Lung (tissue), 12 donors: ENCODE measurements around the gene GPR137. TPM values are rescaled to one million over a fixed set of nuclear protein-coding genes. Genes with fewer than 3 reads are reported as not detected.

Experiments
- ATAC-seq: fragments of 200-7000 bp; cut with Tn5 transposase; one replicate; pipeline ENCODE4 v1.9.1; 2020; ENCODE audit warnings: moderate number of reproducible peaks; ENCODE audit not compliant: insufficient read depth, low FRiP score
- DNase-seq, 3 donors: peaks; one replicate each; pipeline ENCODE4 v3.0.0-alpha.2; 2013 to 2017
- H3K27ac ChIP-seq, 2 donors: one replicate each; pipeline ENCODE4 v1.5.1; 2013; ENCODE audit warnings: mild to moderate bottlenecking in 2 of 2, moderate library complexity in 2 of 2, control low read depth in 1 of 2, inconsistent platforms in 1 of 2, low read depth in 1 of 2, low read length in 1 of 2
- H3K27me3 ChIP-seq, 3 donors: one replicate each; pipeline ENCODE4 v1.5.1; 2013; ENCODE audit warnings: low read length in 2 of 3; ENCODE audit not compliant: control insufficient read depth in 3 of 3, insufficient read depth in 3 of 3
- H3K36me3 ChIP-seq, 4 donors: one replicate each; pipeline ENCODE4 v1.5.1; 2013; ENCODE audit warnings: low read length in 4 of 4, mild to moderate bottlenecking in 1 of 4, moderate library complexity in 1 of 4; ENCODE audit not compliant: control insufficient read depth in 4 of 4, insufficient read depth in 4 of 4
- H3K4me1 ChIP-seq, 5 donors: one replicate each; pipeline ENCODE4 v1.5.1; 2013; ENCODE audit warnings: low read length in 5 of 5, mild to moderate bottlenecking in 2 of 5, moderate library complexity in 1 of 5; ENCODE audit not compliant: control insufficient read depth in 5 of 5, insufficient read depth in 5 of 5
- H3K4me3 ChIP-seq: one replicate; pipeline ENCODE4 v1.5.1; 2013; ENCODE audit warnings: mild to moderate bottlenecking, control low read depth, moderate library complexity
- H3K9ac ChIP-seq, 2 donors: one replicate each; pipeline ENCODE4 v1.5.1; 2013; ENCODE audit warnings: low read length in 2 of 2, control low read depth in 1 of 2; ENCODE audit not compliant: insufficient read depth in 1 of 2
- H3K9me3 ChIP-seq, 4 donors: one replicate each; pipeline ENCODE4 v1.5.1; 2013; ENCODE audit warnings: low read length in 3 of 4, mild to moderate bottlenecking in 1 of 4, moderate library complexity in 1 of 4; ENCODE audit not compliant: control insufficient read depth in 4 of 4, insufficient read depth in 3 of 4
- WGBS, 2 donors: extraction: QIAGEN DNeasy Blood & Tissue Kit; methylation state at CpG; one replicate each; pipeline ENCODE4 v1.1.7; 2013; 5-methylcytosine and 5-hydroxymethylcytosine counted together
- polyA plus RNA-seq, 2 donors: library from polyadenylated mRNA; stranded (reverse); fragments of 200-250 nt; gene quantifications; one replicate each; pipeline ENCODE4 v1.2.1, GENCODE V29; 2013
- total RNA-seq, 2 donors: library from RNA; depleted of rRNA in 1 of 2; stranded (reverse); fragments of >200 nt in 1 of 2; gene quantifications; one replicate each; pipeline ENCODE4 v1.2.1, GENCODE V29; 2014 to 2021
- TF ChIP-seq, protein P1 (sequence below): IDR thresholded peaks from 2 replicates; pipeline ENCODE4 v1.5.1; 2012; ENCODE audit warnings: mild to moderate bottlenecking; ENCODE audit errors: control extremely low read depth, extremely low read depth
- donor health status: control.
- donor health status: control.
- donor health status: Bipolar disorder and iron deficiency.
- donor health status: healthy.
- donor health status: DM: yes; HTN: yes; CAD: no.

Gene GPR137
- total and polyA plus RNA-seq, 4 donors: 14.5 to 59.1 (median 27.5) TPM

DNA sequence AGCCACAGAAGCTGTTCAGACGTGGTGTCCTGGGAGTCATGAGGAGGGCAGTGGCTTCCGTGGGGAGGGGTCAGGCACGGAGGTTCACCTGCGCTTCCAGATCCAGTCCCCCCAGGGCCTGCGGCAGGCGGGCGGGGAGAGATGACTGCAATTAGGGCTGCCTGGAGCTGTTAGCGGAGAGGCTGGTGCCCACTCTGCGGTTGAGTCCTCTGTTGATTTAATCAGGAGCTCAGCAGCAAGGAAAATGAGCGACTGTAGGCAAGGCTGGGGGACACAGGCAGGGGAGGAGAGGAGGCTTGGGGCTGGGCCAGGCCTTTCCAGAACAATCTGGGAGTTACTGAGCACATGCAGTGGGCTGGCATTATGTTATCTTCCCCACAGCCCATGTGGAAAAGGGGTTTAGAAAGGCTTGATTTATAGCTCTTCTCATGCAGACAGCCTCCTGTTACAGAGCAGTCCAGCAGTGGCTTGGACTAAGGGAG is 21.2 kb upstream of the GPR137 start:
- Histone ChIP-seq H3K36me3 (peaks cover 2 to 65% (median 14%) of the 10 kb centered on the region in 4 donors), H3K4me3 (no peak overlapping the region), H3K9me3 (no peaks in the 10 kb centered on the region), H3K4me1 (peaks cover 0 to 16% (median 6%) of the 10 kb centered on the region in 5 donors), H3K27ac (no peak overlapping the region), H3K9ac (no peak overlapping the region), H3K27me3 (no peaks in the 10 kb centered on the region)
- WGBS, 2 donors: 95 to 97% methylated on average over 10 of the region's 10 CpGs
- ATAC-seq (no peak), DNase-seq (no peak)
- TF ChIP-seq, protein P1, sequence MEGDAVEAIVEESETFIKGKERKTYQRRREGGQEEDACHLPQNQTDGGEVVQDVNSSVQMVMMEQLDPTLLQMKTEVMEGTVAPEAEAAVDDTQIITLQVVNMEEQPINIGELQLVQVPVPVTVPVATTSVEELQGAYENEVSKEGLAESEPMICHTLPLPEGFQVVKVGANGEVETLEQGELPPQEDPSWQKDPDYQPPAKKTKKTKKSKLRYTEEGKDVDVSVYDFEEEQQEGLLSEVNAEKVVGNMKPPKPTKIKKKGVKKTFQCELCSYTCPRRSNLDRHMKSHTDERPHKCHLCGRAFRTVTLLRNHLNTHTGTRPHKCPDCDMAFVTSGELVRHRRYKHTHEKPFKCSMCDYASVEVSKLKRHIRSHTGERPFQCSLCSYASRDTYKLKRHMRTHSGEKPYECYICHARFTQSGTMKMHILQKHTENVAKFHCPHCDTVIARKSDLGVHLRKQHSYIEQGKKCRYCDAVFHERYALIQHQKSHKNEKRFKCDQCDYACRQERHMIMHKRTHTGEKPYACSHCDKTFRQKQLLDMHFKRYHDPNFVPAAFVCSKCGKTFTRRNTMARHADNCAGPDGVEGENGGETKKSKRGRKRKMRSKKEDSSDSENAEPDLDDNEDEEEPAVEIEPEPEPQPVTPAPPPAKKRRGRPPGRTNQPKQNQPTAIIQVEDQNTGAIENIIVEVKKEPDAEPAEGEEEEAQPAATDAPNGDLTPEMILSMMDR: no peak

DNA sequence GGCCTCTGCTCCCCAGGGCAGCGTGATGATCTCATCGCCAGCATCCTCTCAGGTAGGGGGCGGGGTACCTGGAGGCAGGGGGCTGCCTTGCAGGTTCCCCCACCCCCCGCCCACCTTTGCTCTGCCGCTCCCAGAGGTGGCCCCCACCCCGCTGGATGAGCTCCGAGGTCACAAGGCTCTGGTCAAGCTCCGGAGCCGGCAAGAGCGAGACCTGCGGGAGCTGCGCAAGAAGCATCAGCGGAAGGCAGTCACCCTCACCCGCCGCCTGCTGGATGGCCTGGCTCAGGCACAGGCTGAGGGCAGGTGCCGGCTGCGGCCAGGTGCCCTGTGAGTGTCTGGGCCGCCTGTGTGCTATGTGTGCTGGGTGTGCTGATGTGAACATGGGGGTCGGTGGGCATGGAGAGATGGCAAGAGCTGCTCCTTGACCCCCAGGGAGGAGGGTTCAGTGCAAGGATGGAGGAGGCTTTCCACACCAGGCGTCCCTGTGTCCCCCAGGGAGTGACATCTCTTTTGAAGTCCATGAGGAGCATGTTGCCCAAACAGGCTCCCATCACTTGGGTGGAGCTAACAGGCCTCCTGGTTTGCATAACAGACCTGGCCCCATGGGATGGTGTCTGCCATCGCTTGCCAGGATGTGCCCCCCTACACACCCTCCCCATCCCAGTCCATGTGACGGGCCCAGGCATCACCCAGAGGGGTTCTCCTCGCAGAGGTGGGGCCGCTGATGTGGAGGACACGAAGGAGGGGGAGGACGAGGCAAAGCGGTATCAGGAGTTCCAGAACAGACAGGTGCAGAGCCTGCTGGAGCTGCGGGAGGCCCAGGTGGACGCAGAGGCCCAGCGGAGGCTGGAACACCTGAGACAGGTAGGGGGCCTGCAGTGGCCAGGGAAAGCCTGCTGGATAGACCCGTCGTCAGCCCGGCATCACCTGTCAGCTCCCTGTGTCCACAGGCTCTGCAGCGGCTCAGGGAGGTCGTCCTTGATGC is 20.2 kb upstream of the GPR137 start:
- ATAC-seq: no peak
- H3K27me3 ChIP-seq: no peaks in the 10 kb centered on the region
- H3K4me1 ChIP-seq: peaks cover 0 to 17% (median 6%) of the 10 kb centered on the region in 5 donors
- DNase-seq: no peak
- H3K4me3 ChIP-seq: no peak overlapping the region
- WGBS, 2 donors: 92% methylated on average over 35 of the region's 35 CpGs
- peaks cover 2 to 55% (median 11%) of the 10 kb centered on the region in 4 donors for H3K36me3 ChIP-seq
- no peaks in the 10 kb centered on the region for H3K9me3 ChIP-seq
- TF ChIP-seq, protein P1: no peak
- H3K27ac ChIP-seq: no peak overlapping the region
- H3K9ac ChIP-seq: no peak overlapping the region

DNA sequence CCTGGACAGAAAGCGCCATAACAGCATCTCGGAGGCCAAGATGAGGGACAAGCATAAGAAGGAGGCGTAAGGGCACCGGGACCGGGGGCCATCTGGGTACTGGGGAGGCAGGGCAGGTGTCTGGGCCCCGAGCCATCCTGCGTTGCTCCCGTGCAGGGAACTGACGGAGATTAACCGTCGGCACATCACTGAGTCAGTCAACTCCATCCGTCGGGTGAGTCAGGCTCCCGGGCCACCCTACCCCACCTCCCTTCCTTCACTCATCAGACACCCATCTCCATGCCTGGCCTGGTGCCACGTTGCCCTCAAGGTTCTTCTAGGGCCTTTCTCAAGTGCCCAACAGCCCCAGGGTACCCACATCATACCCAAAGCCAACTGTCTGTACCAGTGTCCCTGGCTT is 19.3 kb upstream of the GPR137 start:
- H3K27ac ChIP-seq: no peak overlapping the region

More for the DNA sequence above, 19.3 kb upstream of the GPR137 start:
- Histone ChIP-seq H3K4me1 (peaks cover 0 to 17% (median 6%) of the 10 kb centered on the region in 5 donors), H3K9me3 (no peaks in the 10 kb centered on the region), H3K9ac (no peak overlapping the region), H3K36me3 (peaks cover 2 to 53% (median 11%) of the 10 kb centered on the region in 4 donors), H3K27me3 (no peaks in the 10 kb centered on the region), H3K4me3 (no peak overlapping the region)
- ATAC-seq (no peak), DNase-seq (no peak)
- 93 to 94% methylated on average over 15 of the region's 15 CpGs for WGBS, 2 donors
- TF ChIP-seq, protein P1: no peak
